ENCODE measurements around the gene LYPD6. TPM values are rescaled to one million over a fixed set of nuclear protein-coding genes. Genes with fewer than 3 reads are reported as not detected.
"Not testable (repeated sequence)": the region's sequence is repeated elsewhere in the genome, so short reads cannot be mapped to it uniquely, and the experiment has no call there.

The LYPD6 gene
- total RNA-seq, 2 experiments from 2014 or later: not detected

- Mint-ChIP-seq H3K27ac (no peak overlapping the region), H3K4me1 (no peaks in the 10 kb centered on the region), H3K4me3 (no peak overlapping the region), H3K27me3 (peaks cover 8% of the 10 kb centered on the region), H3K36me3 (no peaks in the 10 kb centered on the region), H3K9me3 (no peaks in the 10 kb centered on the region)
- DNase-seq: no peak
Measured at GRCh38 chr2:149473068-149473467, 142.7 kb downstream of the LYPD6 start.

GRCh38 chr2:149473521-149473920 is 143.1 kb downstream of the LYPD6 start:
- H3K27ac Mint-ChIP-seq: no peak overlapping the region

GRCh38 chr2:149483004-149483605 is 152.7 kb downstream of the LYPD6 start:
- H3K4me1 Mint-ChIP-seq: no peaks in the 10 kb centered on the region
- no peak overlapping the region for H3K27ac Mint-ChIP-seq
- no peak overlapping the region for H3K4me3 Mint-ChIP-seq
- peaks cover 22% of the 10 kb centered on the region for H3K27me3 Mint-ChIP-seq
- DNase-seq: no peak
- no peaks in the 10 kb centered on the region for H3K36me3 Mint-ChIP-seq
- H3K9me3 Mint-ChIP-seq: no peaks in the 10 kb centered on the region

More at GRCh38 chr2:149473521-149473920, 143.1 kb downstream of the LYPD6 start:
- Mint-ChIP-seq H3K4me3 (no peak overlapping the region), H3K36me3 (no peaks in the 10 kb centered on the region), H3K27me3 (peaks cover 8% of the 10 kb centered on the region), H3K4me1 (no peaks in the 10 kb centered on the region), H3K9me3 (no peaks in the 10 kb centered on the region)
- no peak for DNase-seq

GRCh38 chr2:149486664-149487063 is 156.3 kb downstream of the LYPD6 start:
- Mint-ChIP-seq H3K36me3 (no peaks in the 10 kb centered on the region), H3K27ac (no peak overlapping the region), H3K4me1 (no peaks in the 10 kb centered on the region), H3K9me3 (no peaks in the 10 kb centered on the region), H3K27me3 (peaks cover 25% of the 10 kb centered on the region), H3K4me3 (no peak overlapping the region)
- DNase-seq: no peak

- Mint-ChIP-seq H3K27me3 (peaks cover 24% of the 10 kb centered on the region), H3K27ac (no peak overlapping the region), H3K4me1 (no peaks in the 10 kb centered on the region), H3K36me3 (no peaks in the 10 kb centered on the region), H3K4me3 (no peak overlapping the region), H3K9me3 (no peaks in the 10 kb centered on the region)
- DNase-seq: no peak
Measured at GRCh38 chr2:149487189-149487588, 156.8 kb downstream of the LYPD6 start.

- H3K4me1 Mint-ChIP-seq: no peaks in the 10 kb centered on the region
- no peaks in the 10 kb centered on the region for H3K9me3 Mint-ChIP-seq
- no peak overlapping the region for H3K4me3 Mint-ChIP-seq
- no peak overlapping the region for H3K27ac Mint-ChIP-seq
- no peaks in the 10 kb centered on the region for H3K36me3 Mint-ChIP-seq
- no peak for DNase-seq
- peaks cover 19% of the 10 kb centered on the region for H3K27me3 Mint-ChIP-seq
Measured at GRCh38 chr2:149488706-149489440, 158.5 kb downstream of the LYPD6 start.

- DNase-seq: no peak
- H3K27ac Mint-ChIP-seq: no peak overlapping the region
- no peak overlapping the region for H3K4me3 Mint-ChIP-seq
- no peaks in the 10 kb centered on the region for H3K36me3 Mint-ChIP-seq
- H3K4me1 Mint-ChIP-seq: no peaks in the 10 kb centered on the region
- peaks cover 16% of the 10 kb centered on the region for H3K27me3 Mint-ChIP-seq
- no peaks in the 10 kb centered on the region for H3K9me3 Mint-ChIP-seq
Measured at GRCh38 chr2:149489452-149489851, 159.1 kb downstream of the LYPD6 start.

GRCh38 chr2:149490296-149490695 is 159.9 kb downstream of the LYPD6 start:
- DNase-seq: no peak
- Mint-ChIP-seq H3K27ac (no peak overlapping the region), H3K9me3 (no peaks in the 10 kb centered on the region), H3K4me1 (no peaks in the 10 kb centered on the region), H3K36me3 (no peaks in the 10 kb centered on the region), H3K27me3 (peaks cover 10% of the 10 kb centered on the region), H3K4me3 (no peak overlapping the region)

GRCh38 chr2:149492923-149493322 is 162.5 kb downstream of the LYPD6 start:
- Mint-ChIP-seq H3K36me3 (no peaks in the 10 kb centered on the region), H3K27me3 (peaks cover 10% of the 10 kb centered on the region), H3K9me3 (peaks cover 4% of the 10 kb centered on the region), H3K4me3 (no peak overlapping the region), H3K27ac (no peak overlapping the region), H3K4me1 (no peaks in the 10 kb centered on the region)
- DNase-seq: no peak

- peaks cover 12% of the 10 kb centered on the region for H3K9me3 Mint-ChIP-seq
- not testable (repeated sequence) for DNase-seq
Measured at GRCh38 chr2:149499204-149499603, 168.8 kb downstream of the LYPD6 start.

GRCh38 chr2:149506808-149507207 is 176.4 kb downstream of the LYPD6 start:
- not testable (repeated sequence) for DNase-seq, H3K4me1 Mint-ChIP-seq, H3K27ac Mint-ChIP-seq, H3K4me3 Mint-ChIP-seq, H3K9me3 Mint-ChIP-seq, H3K36me3 Mint-ChIP-seq
- H3K27me3 Mint-ChIP-seq: peaks cover 21% of the 10 kb centered on the region

More at GRCh38 chr2:149499204-149499603, 168.8 kb downstream of the LYPD6 start:
- not testable (repeated sequence) for H3K27ac Mint-ChIP-seq, H3K36me3 Mint-ChIP-seq, H3K4me3 Mint-ChIP-seq, H3K4me1 Mint-ChIP-seq
- peaks cover 11% of the 10 kb centered on the region for H3K27me3 Mint-ChIP-seq

GRCh38 chr2:149507974-149508373 is 177.6 kb downstream of the LYPD6 start:
- Mint-ChIP-seq H3K4me3 (no peak overlapping the region), H3K27me3 (peaks cover 22% of the 10 kb centered on the region), H3K27ac (no peak overlapping the region), H3K4me1 (no peaks in the 10 kb centered on the region), H3K9me3 (no peaks in the 10 kb centered on the region), H3K36me3 (no peaks in the 10 kb centered on the region)
- no peak for DNase-seq

GRCh38 chr2:149513461-149513860 is 183.1 kb downstream of the LYPD6 start:
- peaks cover 20% of the 10 kb centered on the region for H3K27me3 Mint-ChIP-seq
- H3K9me3 Mint-ChIP-seq: no peaks in the 10 kb centered on the region
- H3K4me3 Mint-ChIP-seq: no peak overlapping the region
- H3K27ac Mint-ChIP-seq: no peak overlapping the region
- H3K36me3 Mint-ChIP-seq: no peaks in the 10 kb centered on the region
- H3K4me1 Mint-ChIP-seq: no peaks in the 10 kb centered on the region
- no peak for DNase-seq
